Measurements from ENCODE around the gene CHRNA7.

Gene CHRNA7

GRCh38 chr15:32029862-32030781 lies at the start of gene CHRNA7:
Gene CHRNA7, plus strand, starts transcription at chr15:32030515. Its CDS starts 80 bp downstream, at chr15:32030595.
- peak; percentile 15 for DNase-seq (ENCODE audit: insufficient read length, low spot score)
- TF ChIP-seq POLR2A (IDR thresholded peaks at IDR 0.05; ENCODE audit: low read depth, low read length) = 0 out of 2 replicates have a peak, but pooled peaks have one; percentile 31
- FAIRE-seq = no peak

GRCh38 chr15:31985607-31986006 lies 44.7 kb upstream of the CHRNA7 start:
- DNase-seq (ENCODE audit: insufficient read length, low spot score) (no peak), FAIRE-seq (no peak)
- no peak for TF ChIP-seq POLR2A (IDR thresholded peaks at IDR 0.05; ENCODE audit: low read depth, low read length)

- TF ChIP-seq POLR2A (IDR thresholded peaks at IDR 0.05; ENCODE audit: low read depth, low read length) = no peak
- FAIRE-seq (no peak), DNase-seq (ENCODE audit: insufficient read length, low spot score) (no peak)
These were observed 37.3 kb upstream of the CHRNA7 start for GRCh38 chr15:31993062-31993461.

GRCh38 chr15:31997711-31998110 lies 32.6 kb upstream of the CHRNA7 start:
- no peak for DNase-seq (ENCODE audit: insufficient read length, low spot score)
- no peak for TF ChIP-seq POLR2A (IDR thresholded peaks at IDR 0.05; ENCODE audit: low read depth, low read length)
- no peak for FAIRE-seq

- no peak for DNase-seq (ENCODE audit: insufficient read length, low spot score)
- TF ChIP-seq POLR2A (IDR thresholded peaks at IDR 0.05; ENCODE audit: low read depth, low read length) = no peak
- FAIRE-seq = no peak
These were observed 26.8 kb upstream of the CHRNA7 start for GRCh38 chr15:32003558-32003957.

GRCh38 chr15:32004249-32004648 lies 26.1 kb upstream of the CHRNA7 start:
- FAIRE-seq (no peak), DNase-seq (ENCODE audit: insufficient read length, low spot score) (no peak)
- TF ChIP-seq POLR2A (IDR thresholded peaks at IDR 0.05; ENCODE audit: low read depth, low read length) = no peak

- TF ChIP-seq POLR2A (IDR thresholded peaks at IDR 0.05; ENCODE audit: low read depth, low read length) = no peak
- FAIRE-seq = no peak
- no peak for DNase-seq (ENCODE audit: insufficient read length, low spot score)
These were observed 22.9 kb upstream of the CHRNA7 start for GRCh38 chr15:32007355-32007960.

GRCh38 chr15:32014953-32015352 lies 15.4 kb upstream of the CHRNA7 start:
- TF ChIP-seq POLR2A (IDR thresholded peaks at IDR 0.05; ENCODE audit: low read depth, low read length) = no peak
- no peak for FAIRE-seq

GRCh38 chr15:32020156-32020555 lies 10.2 kb upstream of the CHRNA7 start:
- FAIRE-seq = no peak
- DNase-seq (ENCODE audit: insufficient read length, low spot score) = no peak
- no peak for TF ChIP-seq POLR2A (IDR thresholded peaks at IDR 0.05; ENCODE audit: low read depth, low read length)

More at GRCh38 chr15:32014953-32015352, 15.4 kb upstream of the CHRNA7 start:
- no peak for DNase-seq (ENCODE audit: insufficient read length, low spot score)

- FAIRE-seq (no peak), DNase-seq (ENCODE audit: insufficient read length, low spot score) (no peak)
- TF ChIP-seq POLR2A (IDR thresholded peaks at IDR 0.05; ENCODE audit: low read depth, low read length) = no peak
These were observed 1.4 kb upstream of the CHRNA7 start for GRCh38 chr15:32028921-32029320.

GRCh38 chr15:32029409-32029861 lies 880 bp upstream of the CHRNA7 start:
- FAIRE-seq (no peak), DNase-seq (ENCODE audit: insufficient read length, low spot score) (no peak)
- no peak for TF ChIP-seq POLR2A (IDR thresholded peaks at IDR 0.05; ENCODE audit: low read depth, low read length)

GRCh38 chr15:32030795-32031194 lies 480 bp downstream of the CHRNA7 start:
- DNase-seq (ENCODE audit: insufficient read length, low spot score) = no peak
- TF ChIP-seq POLR2A (IDR thresholded peaks at IDR 0.05; ENCODE audit: low read depth, low read length) = no peak
- FAIRE-seq = no peak

- no peak for FAIRE-seq
- no peak for TF ChIP-seq POLR2A (IDR thresholded peaks at IDR 0.05; ENCODE audit: low read depth, low read length)
These were observed 3.0 kb downstream of the CHRNA7 start for GRCh38 chr15:32033186-32033890.

GRCh38 chr15:32034106-32034505 lies 3.8 kb downstream of the CHRNA7 start:
- no peak for FAIRE-seq
- no peak for TF ChIP-seq POLR2A (IDR thresholded peaks at IDR 0.05; ENCODE audit: low read depth, low read length)

More at GRCh38 chr15:32033186-32033890, 3.0 kb downstream of the CHRNA7 start:
- DNase-seq (ENCODE audit: insufficient read length, low spot score) = no peak

More at GRCh38 chr15:32034106-32034505, 3.8 kb downstream of the CHRNA7 start:
- DNase-seq (ENCODE audit: insufficient read length, low spot score) = no peak

All from H54 (cell line).